ENCODE measurements around the gene BPIFA2.

The BPIFA2 gene

DNA sequence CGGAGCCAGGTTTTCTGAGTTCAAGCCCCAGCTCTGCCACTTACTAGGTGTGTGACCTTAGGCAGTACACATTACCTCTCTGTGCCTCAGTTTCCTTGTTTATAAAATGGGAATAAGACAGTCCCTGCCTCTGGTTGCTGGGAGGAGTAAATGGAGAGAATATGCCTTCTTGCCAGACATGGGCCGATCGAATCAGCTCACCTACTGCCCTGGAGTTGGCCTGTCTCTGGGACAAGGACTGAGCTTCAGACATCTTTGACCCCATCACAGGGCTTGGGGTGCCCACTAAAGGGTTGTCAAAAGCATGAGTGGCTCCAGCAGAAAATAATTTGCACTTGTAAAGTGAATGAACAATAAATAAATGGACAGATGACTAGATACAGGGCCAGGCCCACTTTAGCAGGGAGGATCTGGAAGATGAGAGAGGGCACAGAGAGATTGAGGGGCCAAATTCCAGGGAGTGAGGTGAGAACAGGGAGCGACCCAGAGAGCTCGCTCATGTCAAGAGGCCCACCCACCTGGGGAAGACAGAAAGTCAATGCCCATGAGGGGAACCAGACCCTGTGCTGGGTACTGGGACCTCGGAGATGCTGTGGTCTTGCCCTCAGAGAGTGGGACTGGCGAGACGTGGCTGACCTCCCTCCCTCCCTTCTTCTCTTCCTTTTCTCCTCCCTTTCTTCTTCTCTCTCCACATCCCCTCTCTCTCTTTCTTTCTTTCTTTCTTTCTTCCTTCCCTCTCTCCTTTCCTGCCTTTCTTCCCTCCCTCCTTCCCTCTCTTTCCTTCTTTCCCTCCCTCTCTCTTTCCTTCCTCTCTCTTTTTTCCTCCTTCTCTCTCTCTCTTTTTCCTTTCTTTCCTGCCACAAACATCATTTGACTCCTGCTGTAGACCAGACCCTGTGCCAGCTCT lies 3.9 kb upstream of the BPIFA2 start:
- H3K4me1 ChIP-seq: no peaks in the 10 kb centered on the region
- H3K27me3 ChIP-seq: peaks cover 16% of the 10 kb centered on the region
- no peak for TF ChIP-seq CTCF (IDR thresholded peaks at IDR 0.05; ENCODE audit: low read depth, low read length)
- DNase-seq: no peak
- H3K36me3 ChIP-seq: no peaks in the 10 kb centered on the region
- no peaks in the 10 kb centered on the region; the same call in 1 of the 2 replicates for H3K9me3 ChIP-seq
- no peak overlapping the region for H3K4me3 ChIP-seq (ENCODE audit: low read depth, low read length)

DNA sequence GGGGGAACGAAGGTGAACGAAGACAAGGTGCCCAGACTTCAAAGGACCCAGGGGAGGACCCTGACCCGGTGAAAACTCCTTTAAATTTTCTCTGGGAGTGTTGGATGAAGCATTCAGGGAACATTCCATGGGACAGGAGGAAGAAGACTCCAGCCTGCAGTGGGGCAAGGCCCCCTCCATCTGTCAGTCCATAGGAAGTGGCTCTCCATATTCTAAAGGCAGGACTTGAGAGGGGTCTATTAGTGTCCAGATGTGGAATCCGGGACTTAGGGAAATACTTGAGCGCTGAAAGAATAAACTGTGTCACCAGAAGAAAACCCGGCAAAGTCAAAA lies 3.2 kb upstream of the BPIFA2 start:
- no peak for DNase-seq
- no peak for TF ChIP-seq CTCF (IDR thresholded peaks at IDR 0.05; ENCODE audit: low read depth, low read length)
- Histone ChIP-seq H3K9me3 (no peaks in the 10 kb centered on the region; the same call in 1 of the 2 replicates), H3K4me3 (ENCODE audit: low read depth, low read length) (no peak overlapping the region), H3K4me1 (no peaks in the 10 kb centered on the region), H3K36me3 (no peaks in the 10 kb centered on the region), H3K27me3 (peaks cover 16% of the 10 kb centered on the region)

DNA sequence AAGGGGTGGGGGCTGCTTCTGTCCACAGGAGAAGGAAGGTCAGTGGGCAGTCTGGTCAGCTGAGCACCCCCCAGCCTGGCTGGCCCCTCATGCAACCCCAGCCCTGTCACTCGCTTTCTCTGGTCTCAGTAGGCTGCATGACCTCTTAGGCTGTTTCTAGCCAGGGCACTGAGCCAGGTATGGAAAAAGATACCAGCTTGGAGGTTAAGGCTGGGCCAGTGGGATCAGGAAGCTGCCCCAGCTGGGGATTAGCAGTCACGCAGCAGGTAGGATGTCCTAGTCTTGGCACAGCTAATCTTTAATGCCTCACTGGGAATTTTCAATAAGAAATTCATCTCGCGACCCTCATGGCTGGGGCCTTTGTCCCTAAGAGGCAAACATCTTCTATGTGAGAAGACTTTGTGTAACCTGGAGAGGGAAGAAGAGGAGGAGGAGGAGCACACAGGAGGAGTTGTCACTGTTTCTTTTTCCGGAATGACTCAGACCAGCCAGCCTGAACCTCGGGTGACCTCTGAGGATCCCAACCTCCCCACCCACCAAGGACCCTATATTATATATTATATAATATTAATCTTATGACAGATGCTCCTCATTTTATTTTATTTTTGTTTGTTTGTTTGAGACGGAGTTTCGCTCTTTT lies 2.4 kb upstream of the BPIFA2 start:
- H3K4me1 ChIP-seq: no peaks in the 10 kb centered on the region
- DNase-seq: no peak
- H3K36me3 ChIP-seq: no peaks in the 10 kb centered on the region
- H3K4me3 ChIP-seq (ENCODE audit: low read depth, low read length): no peak overlapping the region
- no peaks in the 10 kb centered on the region; the same call in 1 of the 2 replicates for H3K9me3 ChIP-seq
- TF ChIP-seq CTCF (IDR thresholded peaks at IDR 0.05; ENCODE audit: low read depth, low read length): no peak
- H3K27me3 ChIP-seq: peaks cover 16% of the 10 kb centered on the region

- H3K27me3 ChIP-seq: peaks cover 13% of the 10 kb centered on the region
- no peaks in the 10 kb centered on the region for H3K36me3 ChIP-seq
- H3K4me3 ChIP-seq (ENCODE audit: low read depth, low read length): no peak overlapping the region
- no peaks in the 10 kb centered on the region for H3K4me1 ChIP-seq
- DNase-seq: no peak
- no peaks in the 10 kb centered on the region; the same call in 1 of the 2 replicates for H3K9me3 ChIP-seq
- TF ChIP-seq CTCF (IDR thresholded peaks at IDR 0.05; ENCODE audit: low read depth, low read length): no peak
These were observed 1.3 kb upstream of the BPIFA2 start for GRCh38 chr20:33166533-33167113.

DNA sequence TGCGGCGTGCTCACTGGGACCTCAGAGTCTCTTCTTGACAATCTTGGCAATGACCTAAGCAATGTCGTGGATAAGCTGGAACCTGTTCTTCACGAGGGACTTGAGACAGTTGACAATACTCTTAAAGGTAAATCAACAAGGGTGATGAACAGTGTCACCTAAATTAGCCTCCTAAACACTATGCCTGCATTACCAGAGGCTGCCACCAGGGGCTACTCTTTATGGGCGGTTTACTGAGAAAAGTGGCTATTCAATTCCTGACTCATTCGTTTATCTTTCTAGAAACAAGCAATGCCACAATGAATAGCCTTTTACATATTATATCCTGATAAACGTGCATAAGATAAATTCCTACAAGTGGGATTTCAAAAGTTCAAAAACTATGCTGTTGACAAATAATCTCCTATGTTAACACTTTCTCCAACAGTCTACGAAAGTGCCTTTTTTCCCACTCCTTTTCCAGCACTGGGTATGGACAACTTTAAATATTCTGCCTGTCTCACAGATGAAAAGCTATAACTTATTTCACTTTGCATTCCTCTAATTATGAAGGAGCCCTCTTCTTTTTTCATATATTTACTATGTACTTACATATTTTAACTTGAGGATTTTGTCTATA lies 1.3 kb downstream of the BPIFA2 start:
- peak; percentile 78 for TF ChIP-seq CTCF (IDR thresholded peaks at IDR 0.05; ENCODE audit: low read depth, low read length)
- Histone ChIP-seq H3K36me3 (no peaks in the 10 kb centered on the region), H3K4me3 (ENCODE audit: low read depth, low read length) (no peak overlapping the region), H3K27me3 (peaks cover 9% of the 10 kb centered on the region), H3K4me1 (no peaks in the 10 kb centered on the region), H3K9me3 (no peaks in the 10 kb centered on the region; the same call in 1 of the 2 replicates)
- no peak for DNase-seq

Measured in BE2C (cell line).